ENCODE results near the gene FNBP1. TPM values are rescaled to one million over a fixed set of nuclear protein-coding genes. Genes with fewer than 3 reads are reported as not detected.

The FNBP1 gene
- total and polyA plus RNA-seq, 2 of the 8 experiments (the other 6 are each of a cell fraction or from before 2014, with no cell fraction given): 7.2 to 40.9 TPM

- TF ChIP-seq CHD7 (IDR thresholded peaks at IDR 0.05; ENCODE audit: insufficient replicate concordance, low read length) (no peak), ZNF274 (IDR thresholded peaks at IDR 0.05; ENCODE audit: borderline replicate concordance, extremely low read depth, low read length) (no peak), KDM1A (IDR thresholded peaks at IDR 0.05; ENCODE audit: borderline replicate concordance, low read length) (no peak), EGR1 (IDR thresholded peaks at IDR 0.05; ENCODE audit: borderline replicate concordance, low read depth, low read length) (no peak), RBBP5 (IDR thresholded peaks at IDR 0.05; ENCODE audit: borderline replicate concordance, low read depth, low read length) (no peak), TBP (IDR thresholded peaks at IDR 0.05; ENCODE audit: low read depth, low read length) (no peak), EZH2 (IDR thresholded peaks at IDR 0.05; ENCODE audit: low read depth, low read length, severe bottlenecking) (no peak), GABPA (IDR thresholded peaks at IDR 0.05; ENCODE audit: borderline replicate concordance, insufficient read depth, low read length) (no peak), KDM4A (IDR thresholded peaks at IDR 0.05; ENCODE audit: low read depth, low read length, severe bottlenecking) (no peak), HDAC6 (IDR thresholded peaks at IDR 0.05; ENCODE audit: low read depth, low read length) (no peak), POLR2A (IDR thresholded peaks at IDR 0.05; ENCODE audit: control extremely low read depth in 1 of 2, low read depth in 2 of 2, low read length in 2 of 2) (no peak), NANOG (IDR thresholded peaks at IDR 0.05; ENCODE audit: insufficient read depth, low read depth, low read length, poor library complexity, severe bottlenecking) (no peak)
Observed at GRCh38 chr9:130002320-130002719, 40.7 kb downstream of the FNBP1 start (continued).
